Smooth muscle cell of the brain vasculature (primary cell): Measurements from ENCODE around the gene SCN9A.
A peak's percentile ranks its signal among the peaks of the same experiment; 100 is the strongest.
"Not testable (repeated sequence)": the region's sequence is repeated elsewhere in the genome, so short reads cannot be mapped to it uniquely, and the experiment has no call there.

Experiments
- DNase-seq: peaks from one replicate; pipeline ENCODE4 v3.0.0-alpha.2; 2012; ENCODE audit warnings: low read depth, low spot score

The SCN9A gene

DNA sequence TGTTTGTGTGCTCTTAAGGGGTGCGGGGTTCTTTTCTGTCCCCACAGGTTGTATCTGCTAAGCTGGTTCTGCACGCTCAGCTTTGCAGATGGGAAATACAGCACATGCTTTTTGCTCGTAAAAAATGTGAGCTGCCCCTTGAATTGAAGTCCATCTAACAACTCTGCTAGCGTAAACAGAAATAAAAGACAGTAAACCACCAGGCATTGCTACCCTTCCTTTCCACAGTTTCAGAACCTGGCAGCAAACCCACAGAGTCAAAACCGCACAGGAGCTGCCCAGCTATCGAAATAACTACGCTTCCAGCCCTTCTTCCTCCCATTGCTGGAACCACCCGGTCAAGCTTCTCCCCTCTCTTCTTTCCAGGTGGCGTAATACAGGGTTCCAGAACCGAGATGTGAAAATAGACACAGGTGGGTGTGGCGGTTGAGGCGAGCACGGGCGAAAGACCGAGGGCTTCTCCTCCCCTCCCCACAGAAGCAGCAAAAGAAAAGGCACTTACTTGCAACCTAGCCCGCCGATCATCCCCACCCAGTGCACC, 479 bp downstream of the SCN9A start:
- no peak for DNase-seq

DNA sequence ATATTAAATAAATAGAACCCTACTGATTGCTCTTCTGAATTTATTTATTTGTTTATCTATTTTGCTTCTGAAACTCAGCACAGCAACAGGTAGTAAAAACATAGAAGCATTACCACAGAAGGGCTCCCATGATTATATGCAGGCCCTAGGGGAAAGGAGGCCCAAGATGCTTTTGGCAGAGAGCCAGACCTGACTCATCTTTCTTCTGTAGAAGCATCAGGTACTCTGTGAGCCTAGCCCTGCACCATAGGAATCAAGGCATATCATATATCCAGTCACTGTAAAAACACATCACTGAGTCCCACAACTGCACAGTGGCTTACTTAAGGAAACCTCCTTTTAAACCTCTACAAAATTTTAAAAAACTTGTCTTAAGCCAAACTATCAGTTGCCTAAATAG, 1.8 kb downstream of the SCN9A start:
- DNase-seq, result peak; percentile 82

DNA sequence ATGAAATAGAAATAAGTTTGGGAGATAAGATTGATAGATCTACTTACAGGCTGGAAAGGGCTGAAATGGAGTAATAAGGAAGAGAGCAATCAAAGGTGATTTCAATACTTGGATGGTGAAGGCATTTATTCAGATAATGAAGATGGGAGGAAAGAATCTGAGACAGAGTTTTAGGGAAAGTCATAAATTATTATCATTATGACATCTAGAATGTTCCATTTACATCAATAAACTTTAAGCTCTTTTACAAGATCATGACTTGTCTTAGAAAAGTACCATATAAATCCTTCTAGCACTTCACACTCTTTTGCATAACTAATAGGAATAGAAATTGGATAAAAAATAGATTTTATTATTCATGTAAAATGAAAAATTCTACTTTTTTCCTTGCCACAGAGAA, 2.2 kb downstream of the SCN9A start:
- DNase-seq, result no peak

DNA sequence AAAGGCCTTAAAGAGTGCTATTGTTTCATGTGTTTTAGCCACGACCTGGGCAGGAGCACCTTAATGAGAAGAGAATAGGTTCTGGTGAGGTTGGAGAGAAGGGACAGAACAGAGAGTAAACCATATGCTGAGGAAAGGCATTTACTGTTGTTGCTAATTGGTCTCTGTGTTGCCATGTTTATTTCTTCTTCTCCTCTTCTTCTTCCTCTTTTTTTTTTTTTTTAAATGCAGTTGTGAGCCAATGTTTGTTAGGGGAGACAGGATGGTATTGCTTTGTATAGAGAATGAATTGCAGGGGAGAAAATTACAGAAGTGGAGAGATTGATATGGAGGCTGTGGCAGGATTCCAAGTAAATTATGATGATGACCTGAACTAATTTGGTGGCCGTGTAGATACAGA, 2.6 kb downstream of the SCN9A start:
- no peak for DNase-seq

DNA sequence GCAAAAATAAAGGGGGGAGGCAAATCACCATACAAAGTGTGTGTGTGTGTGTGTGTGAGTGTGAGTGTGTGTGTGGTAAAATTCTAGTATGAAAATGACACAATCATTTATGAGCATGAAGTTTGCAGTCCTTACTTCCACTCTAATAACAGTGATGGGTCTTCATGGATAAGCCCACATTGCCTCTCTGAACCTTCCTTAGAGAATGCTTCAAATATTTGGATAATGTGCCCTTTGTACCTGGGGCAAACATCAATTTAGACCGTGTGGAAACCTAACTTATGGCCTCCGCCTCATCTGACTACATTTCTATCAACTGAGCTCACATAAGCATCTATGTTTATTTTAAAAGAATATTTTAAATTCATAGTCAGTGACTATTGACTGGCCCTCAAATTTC, 3.7 kb downstream of the SCN9A start:
- DNase-seq, result no peak

DNA sequence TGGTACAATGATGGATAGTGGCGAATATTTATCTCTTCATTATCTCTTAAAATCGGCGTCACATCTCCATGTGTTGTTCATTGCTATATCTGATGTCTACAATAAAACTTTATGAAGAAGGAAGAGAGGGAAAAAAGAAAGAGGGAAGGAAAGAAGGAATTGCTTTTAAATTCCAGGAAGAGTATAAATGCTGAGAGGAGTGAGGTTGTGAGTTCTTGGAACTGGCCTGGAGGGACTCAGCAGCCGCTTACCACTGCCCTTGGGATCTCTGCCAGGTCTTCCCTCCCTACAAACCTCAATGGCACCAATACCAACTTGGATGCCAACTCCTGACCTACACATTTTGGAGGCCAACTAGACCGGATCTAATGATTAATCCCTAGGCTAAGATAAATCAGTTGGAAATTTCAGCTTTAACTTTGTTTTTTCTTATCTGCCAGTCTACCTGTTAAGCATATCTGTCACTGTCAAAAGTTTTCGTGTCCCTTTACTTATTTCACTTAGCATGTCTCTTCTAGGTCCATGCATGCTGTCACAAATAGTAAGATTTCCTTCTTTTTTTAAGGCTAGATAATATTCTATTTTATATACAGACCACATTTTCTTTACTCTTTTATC, 9.8 kb downstream of the SCN9A start:
- DNase-seq, result no peak

DNA sequence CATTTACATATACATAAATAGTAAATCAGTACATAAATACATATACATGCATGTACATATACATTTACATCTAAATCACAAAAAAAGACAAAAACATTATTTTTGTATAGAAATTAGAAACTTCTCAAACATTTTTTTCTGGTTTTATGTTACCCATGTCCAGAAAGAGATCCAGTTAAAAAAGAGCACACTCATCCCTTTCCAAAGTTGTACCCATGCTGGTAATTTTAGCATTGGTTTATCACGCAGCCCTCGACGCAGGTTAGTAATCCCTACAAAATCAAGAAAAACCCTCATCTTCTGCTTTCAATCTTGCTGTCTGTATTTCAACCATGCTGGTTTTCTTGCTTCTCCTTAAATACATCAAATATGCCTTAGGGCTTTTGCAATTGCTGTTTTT, 10.5 kb downstream of the SCN9A start:
- DNase-seq, result no peak

DNA sequence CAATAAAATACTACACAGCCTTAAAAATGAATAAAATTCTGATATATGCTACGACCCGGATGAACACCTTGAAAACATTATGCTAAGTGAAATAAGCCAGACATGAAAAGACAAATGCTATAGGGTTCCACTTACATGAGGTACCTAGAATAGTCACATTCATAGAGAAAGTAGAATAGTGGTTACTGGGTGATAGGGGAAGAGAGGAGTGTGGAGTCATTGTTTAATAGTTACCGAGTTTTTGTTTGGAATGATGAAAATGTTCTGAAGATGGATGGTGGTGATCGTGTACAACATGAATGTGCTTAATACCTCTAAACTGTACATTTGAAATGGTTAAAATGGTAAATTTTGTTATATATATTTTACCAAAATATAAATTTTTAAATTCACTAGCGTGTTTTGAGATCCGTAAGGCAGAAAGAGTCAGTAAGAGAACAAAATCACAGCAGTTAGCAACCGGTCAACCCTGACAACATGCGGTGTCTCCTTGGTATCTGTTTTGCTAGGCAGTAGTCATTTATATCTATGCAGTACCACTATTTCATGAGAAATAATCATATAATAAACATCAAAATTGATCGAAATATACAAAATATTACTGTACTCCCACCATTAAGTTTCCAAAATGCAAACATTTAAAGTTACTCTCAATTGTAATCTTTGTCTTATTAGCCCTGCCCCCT, 11.1 kb downstream of the SCN9A start:
- no peak for DNase-seq

DNA sequence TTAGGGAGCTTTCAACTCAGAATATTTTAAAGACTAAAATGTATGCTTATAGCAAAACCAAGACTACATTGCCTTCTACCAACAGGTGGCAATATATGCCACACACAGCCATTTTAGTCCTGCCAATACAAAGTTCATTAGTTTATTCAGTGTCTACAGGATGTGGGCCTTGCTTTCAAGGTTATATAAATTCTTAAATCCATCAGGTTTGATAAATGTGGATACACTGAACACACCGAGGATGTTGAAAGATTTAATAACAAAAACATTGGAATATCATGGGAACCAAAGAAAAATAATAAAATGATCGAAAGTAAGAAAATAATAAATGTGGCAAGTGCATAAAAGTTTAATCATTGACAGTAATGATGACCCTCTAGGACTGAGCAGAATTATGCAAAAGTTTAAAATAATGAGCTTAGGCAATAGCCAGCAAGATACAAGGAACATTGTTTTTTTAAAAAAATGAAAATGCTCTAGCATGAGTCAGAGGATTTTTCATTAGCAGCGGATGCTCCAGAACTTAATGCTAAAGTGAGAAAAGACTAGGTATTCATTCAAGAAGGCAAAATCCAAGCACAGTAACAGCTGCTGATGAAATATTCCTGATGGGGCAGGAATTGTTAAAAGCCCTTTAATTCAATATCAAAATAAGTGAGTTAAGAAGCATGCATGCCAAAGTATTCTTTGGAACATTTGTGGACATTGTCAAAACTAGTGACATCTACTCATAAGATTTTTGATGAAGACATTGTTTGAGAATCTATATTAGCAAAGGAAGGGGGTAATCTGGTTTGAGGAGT, 14.2 kb downstream of the SCN9A start:
- DNase-seq, result no peak

DNA sequence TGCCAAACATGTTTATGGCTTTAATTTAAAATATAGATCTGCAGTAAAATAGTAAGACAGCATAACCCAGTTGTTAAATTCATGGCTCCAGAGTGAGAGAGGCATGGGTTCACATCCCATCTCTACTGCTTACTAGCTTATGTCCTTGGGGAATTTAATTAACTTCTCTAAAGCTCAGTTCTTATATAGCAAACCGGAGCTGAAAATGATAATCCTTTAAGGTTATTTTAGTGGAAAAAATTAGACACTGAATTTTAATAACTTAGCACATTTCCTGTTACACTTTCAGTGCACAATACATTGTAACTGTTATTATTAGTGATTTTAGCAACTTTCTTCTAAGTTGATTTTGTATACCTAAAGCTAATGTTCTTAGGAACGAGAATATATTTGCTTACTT, 14.8 kb downstream of the SCN9A start:
- DNase-seq, result no peak

DNA sequence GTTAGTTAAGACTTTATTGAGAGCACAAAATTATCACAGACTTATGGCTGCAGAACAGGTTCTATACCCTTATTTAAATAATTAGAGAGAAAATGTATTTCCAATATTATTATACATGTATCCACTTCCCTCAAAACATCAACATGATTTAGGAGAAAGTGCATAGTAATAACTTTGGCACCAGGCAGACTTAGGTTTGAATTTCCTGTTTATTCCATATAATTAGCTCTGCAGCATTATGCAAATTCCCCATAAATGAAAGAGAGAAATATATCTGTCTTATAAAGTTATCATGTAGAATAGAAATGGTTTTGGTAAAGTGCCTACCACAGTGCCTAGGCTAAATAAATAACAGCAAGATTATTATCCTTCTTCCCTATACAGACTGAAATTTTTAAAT, 15.3 kb downstream of the SCN9A start:
- DNase-seq, result no peak

DNA sequence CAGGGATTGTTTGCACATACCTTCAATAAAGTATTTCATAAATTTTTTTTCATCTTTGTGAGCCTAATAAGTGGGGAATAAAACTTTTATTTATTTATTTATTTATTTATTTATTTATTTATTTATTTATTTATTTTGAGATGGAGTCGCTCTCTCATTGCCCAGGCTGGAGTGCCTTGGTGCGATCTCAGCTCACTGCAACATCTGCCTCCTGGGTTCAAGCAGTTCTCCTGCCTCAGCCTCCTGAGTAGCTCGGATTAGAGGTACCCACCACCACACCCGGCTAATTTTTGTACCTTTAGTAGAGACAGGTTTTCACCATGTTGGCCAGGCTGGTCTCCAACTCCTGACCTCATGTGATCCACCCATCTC, 17.8 kb downstream of the SCN9A start:
- not testable (repeated sequence) for DNase-seq

DNA sequence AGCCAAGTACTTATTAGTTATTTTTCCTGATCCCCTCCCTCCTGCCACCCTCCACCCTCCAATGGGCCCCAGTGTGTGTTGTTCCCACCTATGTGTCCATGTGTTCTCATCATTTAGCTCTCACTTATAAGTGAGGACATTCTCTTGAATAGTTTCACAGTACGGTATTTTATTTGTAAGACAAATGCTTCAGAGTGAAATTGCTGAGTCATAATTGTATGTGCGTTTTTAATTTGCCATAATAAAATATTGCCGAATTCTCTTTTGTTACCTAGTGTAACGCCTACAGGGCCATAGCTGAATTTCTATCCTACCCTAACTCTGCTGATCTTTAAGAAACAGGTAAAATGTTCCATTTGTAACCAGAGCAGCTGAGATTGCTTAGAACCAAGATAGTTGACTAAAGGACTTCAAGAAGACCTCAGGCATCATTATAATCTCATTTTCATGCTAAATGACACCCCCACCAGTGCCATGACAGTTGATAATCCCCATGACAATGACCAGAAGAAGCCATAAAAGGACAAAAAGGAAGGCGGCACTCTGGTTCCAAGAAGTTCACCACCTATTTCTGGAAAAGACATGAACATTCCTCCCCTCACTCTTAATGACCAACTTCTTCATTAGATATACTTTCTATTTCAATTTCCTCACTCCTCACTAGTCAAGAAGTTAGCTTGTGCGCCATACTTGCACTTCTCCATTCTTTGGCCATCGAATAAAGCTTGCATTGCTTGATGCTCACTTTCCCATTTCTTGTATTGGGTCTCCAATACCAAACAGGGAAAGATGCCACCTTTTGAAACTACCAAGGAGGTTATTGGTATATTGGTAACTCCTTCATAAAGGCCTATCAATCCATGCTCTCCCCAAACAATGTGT, 18.4 kb downstream of the SCN9A start:
- no peak for DNase-seq

DNA sequence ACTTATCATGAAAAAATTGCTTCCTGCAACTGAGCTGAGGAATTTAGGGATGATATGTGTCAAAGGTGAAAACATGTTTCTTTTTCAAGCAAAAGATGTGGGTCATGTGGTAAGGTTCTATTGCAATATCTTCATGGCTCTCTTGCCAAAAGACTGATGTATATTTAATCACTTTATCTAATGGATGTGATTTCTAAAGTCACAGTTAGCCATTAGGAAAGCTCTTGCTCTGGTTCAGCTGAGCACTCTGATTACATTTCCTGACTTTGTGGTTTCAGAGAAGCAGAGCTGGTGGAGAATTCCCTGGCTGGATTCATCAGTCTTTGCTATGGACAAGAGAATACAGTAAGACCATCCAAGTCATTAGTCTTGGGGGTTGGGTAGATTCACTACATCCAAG, 24.4 kb downstream of the SCN9A start:
- DNase-seq, result no peak

DNA sequence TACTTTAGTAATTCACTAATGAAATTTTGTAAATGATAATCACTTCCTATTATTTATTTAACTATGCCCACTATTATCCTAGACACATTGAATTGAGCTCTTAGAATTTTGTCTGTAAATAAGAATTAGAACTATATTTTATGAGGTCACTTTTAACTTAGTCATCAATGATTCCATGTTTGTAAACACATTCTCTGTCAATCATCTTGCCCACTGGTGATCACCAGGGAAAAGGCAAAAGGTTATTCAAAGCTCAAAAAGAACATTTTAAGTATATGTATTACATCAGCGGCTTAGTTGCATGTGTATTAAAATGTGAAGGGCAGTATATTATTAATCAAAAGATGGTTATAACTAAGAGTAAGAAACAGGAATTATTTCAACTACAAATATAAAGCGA, 25.2 kb downstream of the SCN9A start:
- no peak for DNase-seq

DNA sequence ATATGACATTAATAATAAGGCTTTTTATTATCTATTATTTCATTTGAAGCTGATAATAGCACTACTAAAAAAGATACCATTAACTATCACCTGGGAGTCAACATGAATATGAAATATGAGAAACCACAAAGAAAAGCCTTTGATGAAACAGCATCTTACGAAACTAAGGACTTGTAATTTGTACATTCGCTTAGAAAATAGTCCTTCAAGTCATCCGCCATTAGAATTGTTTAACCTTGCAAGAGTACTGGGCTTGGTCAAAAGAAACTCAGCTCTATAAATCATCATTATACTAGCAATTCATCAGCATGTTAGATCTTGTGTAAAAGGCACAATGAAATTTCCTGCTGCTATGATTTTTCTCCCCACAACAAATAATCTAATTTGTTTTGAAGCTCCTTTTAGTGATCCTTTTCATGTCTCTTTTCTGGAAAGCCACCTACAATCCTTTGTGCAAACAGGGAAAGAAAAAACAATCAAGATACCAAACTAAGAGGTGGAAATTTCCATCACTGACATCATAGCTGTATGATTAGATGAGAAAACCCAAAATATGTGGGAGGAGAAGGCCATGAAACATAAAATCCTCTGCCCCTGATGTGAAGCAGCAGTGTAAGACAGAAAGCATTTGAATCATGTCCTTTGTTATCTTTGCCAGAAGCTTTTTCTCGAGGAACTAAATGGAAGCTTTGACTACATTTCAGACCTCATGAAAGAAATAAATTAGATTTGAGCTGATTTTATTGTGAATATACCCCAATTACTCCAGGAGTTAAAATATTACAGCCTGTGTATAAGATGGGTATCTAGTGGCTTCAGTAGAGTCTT, 31.2 kb downstream of the SCN9A start:
- DNase-seq, result no peak

DNA sequence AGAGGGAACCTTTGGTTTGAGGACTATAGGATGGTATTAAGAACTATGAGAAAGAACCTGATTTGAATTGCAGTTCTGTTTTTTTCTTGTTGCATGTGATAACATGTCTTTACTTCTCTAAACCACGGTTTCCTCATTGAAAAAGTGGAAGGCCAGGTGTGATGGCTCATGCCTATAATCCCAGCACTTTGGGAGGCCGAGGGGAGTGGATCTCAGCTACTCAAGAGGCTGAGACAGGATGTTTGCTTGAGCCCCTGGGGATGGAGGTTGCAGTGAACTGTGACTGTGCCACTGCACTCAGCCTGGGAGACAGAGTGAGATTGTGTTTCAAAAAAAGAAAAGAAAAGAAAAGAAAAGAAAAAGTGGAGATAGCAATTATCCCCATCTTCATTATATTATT, 32.3 kb downstream of the SCN9A start:
- no peak for DNase-seq

DNA sequence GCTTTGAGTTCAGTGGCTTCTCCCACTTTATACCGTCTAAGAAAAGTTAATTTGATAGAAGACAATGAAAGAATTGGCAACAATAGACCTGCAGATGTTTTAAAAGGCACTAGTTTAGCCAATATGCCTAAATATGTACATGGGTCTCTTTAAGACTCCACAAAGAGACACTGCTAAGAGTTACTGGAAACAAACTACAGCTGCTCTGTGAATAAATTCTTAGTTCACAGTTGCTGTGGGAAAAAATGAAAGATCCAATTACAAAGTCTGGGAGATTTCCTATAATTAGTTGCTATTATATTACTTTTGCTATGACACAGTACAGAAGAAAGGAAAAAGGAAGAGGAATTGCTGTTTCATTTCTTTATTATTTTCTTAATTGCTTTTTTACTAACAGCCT, 34.3 kb downstream of the SCN9A start:
- no peak for DNase-seq

DNA sequence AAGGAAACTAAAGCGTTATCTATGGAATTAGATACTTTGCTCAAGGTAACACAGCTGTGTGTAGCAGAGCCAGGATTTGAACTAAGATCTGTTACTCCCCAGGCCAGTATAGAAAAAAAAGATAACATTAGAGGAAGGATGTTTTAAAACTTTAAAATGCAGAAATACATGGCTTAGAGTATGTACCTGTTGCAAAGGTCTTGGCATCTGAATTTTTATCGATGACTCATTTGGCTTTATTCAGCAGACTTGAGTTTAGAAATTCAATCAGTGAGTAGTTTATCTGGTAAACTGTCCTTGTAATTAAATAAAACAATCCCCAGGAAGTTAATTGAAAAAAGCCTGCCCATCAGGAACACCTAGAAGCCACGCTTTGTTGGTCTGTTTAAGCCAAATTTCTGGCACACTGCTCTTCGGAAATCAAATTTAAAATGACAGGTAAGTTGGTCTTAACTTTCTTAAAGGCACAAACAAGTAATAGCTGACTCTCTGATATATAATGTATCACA, 36.9 kb downstream of the SCN9A start:
- DNase-seq, result no peak

DNA sequence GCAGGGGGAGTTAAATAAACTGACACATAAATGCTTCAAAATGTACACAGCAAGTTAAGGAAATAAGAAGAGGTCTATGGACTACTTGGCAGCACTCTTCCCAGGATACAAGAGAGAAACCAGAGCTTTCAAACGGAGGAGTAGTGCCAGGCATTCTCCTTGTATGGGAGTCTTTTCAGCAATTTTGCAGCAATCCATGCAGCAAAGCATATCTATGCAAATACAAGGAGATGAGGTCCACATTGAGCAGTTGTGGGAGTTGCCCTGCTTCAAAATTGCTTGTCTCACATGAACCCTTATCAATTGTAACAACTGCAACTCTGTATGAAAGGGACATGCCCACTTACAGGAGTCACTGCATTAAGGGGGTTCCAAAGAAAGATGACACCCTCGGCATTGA, 37.8 kb downstream of the SCN9A start:
- no peak for DNase-seq

DNA sequence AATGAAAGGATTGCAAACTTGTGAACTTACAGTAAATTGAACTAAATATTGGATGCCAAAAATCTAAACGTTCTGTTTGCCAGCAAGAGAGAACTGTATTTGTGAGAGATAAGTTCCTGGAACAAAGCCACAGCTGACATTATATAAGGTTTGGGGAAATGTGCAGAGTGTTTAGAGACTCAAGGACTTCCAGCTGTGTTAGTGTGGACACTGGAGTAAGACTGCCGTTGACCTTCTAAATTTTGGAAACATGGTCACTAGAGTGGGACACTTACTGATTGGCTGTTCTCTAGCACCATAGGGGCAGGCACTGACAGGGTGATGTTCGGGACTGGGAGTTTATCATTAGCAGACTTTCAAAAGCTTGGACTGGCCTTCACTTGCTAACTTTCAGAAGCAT, 40.5 kb downstream of the SCN9A start:
- DNase-seq, result no peak
